ENCODE results near the gene SOS1. TPM values are rescaled to one million over a fixed set of nuclear protein-coding genes. Genes with fewer than 3 reads are reported as not detected.

SOS1 gene
- total and polyA plus RNA-seq, 2 donors (not counting 1 experiment from before 2014, with no cell fraction given): 24.9 to 27.6 TPM

DNA sequence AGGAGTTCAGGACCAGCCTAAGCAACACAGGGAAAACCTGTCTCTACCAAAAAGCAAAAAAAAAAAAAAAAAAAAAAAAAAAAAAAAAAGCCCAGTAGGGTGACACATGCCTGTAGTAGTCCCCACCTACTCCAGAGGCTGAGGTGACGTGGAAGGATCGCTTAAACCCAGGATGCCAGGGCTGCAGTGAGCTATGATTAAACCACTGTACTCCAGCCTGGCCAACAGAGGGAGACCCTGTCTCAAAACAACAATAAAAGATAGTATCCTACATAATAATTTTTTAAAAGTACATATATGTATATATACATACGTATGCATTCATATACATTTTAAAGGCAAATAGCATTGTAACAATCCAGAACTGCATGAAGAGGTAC is 51.7 kb downstream of the SOS1 start:
- Histone ChIP-seq H3K27ac (ENCODE audit: insufficient read depth, low read length) (no peak overlapping the region), H3K4me3 (replicated peaks in 1 of 4; ENCODE audit: control extremely low read depth in 1 of 4, insufficient read depth in 1 of 4, low read depth in 3 of 4, low read length in 4 of 4) (no peak overlapping the region), H3K79me2 (ENCODE audit: control insufficient read depth, insufficient read depth, low read length) (peaks cover 2% of the 10 kb centered on the region), H3K4me1 (ENCODE audit: control insufficient read depth, extremely low read depth, insufficient read depth, low read length) (no peaks in the 10 kb centered on the region), H2AFZ (ENCODE audit: low read length) (no peak overlapping the region), H3K9me3 (ENCODE audit: control insufficient read depth, insufficient read depth, low read depth, low read length) (no peaks in the 10 kb centered on the region), H3K36me3 (ENCODE audit: control insufficient read depth, insufficient read depth, low read length) (no peaks in the 10 kb centered on the region), H3K4me2 (ENCODE audit: extremely low read depth, insufficient read depth, low read length) (no peak overlapping the region), H3K9ac (ENCODE audit: insufficient read depth, low read length) (no peak overlapping the region), H3K27me3 (ENCODE audit: control insufficient read depth, insufficient read depth, low read length) (no peaks in the 10 kb centered on the region), H4K20me1 (ENCODE audit: control insufficient read depth, extremely low read depth, insufficient read depth, low read length) (no peaks in the 10 kb centered on the region)
- peak in 1 of 2 donors; percentile 53 for DNase-seq (ENCODE audit: low read depth in 2 of 2)
- TF ChIP-seq EZH2 (IDR thresholded peaks at IDR 0.05; ENCODE audit: low read length, missing control alignments): no peak
- TF ChIP-seq CTCF (conservative IDR thresholded peaks at IDR 0.05 in 1 of 2, IDR thresholded peaks at IDR 0.05 in 1 of 2; ENCODE audit: low read depth in 1 of 2, low read length in 2 of 2): peak in 1 of 2 donors; percentile 21

DNA sequence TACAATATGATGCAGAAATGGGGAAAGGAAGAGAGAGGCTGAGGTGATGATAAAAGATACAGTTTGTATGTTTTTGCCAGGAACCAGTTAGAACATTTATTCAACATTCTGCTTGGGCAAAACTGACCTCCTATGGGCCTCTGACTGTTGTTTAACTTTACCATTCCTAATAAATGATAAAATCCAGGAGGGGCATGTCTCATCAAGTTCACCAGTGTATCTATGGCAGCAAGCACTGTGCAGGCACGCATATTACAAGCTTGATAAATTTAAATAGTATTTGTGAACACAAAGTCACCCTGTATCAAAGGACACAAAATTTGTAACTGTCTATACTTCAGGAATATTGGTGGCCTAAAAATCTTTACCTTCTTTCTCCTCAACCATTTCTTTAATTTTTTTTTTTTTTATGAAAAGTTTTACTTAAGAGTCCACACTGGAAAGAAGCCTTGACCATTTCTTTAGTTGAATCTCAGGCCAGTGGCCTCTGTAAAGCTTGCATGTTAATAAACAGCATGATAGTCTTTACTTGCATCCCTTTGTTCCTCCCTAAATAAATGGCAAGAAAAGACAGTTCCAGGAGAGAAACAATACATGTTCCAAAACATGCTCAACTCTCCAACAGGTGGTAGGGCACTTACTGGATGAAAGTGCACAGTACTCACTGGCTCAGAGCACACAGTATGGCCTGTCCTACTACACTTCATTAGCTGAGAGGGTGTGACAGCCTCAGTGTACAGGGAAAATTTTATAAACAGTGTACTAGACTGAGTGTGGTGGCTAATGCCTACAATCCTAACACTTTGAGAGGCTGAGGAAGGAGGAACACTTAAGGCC is 52.3 kb downstream of the SOS1 start:
- Histone ChIP-seq H2AFZ (ENCODE audit: low read length) (no peak overlapping the region), H3K4me1 (ENCODE audit: control insufficient read depth, extremely low read depth, insufficient read depth, low read length) (no peaks in the 10 kb centered on the region), H3K4me2 (ENCODE audit: extremely low read depth, insufficient read depth, low read length) (no peak overlapping the region), H3K9ac (ENCODE audit: insufficient read depth, low read length) (no peak overlapping the region), H3K27ac (ENCODE audit: insufficient read depth, low read length) (no peak overlapping the region), H3K36me3 (ENCODE audit: control insufficient read depth, insufficient read depth, low read length) (no peaks in the 10 kb centered on the region), H3K4me3 (replicated peaks in 1 of 4; ENCODE audit: control extremely low read depth in 1 of 4, insufficient read depth in 1 of 4, low read depth in 3 of 4, low read length in 4 of 4) (no peak overlapping the region), H4K20me1 (ENCODE audit: control insufficient read depth, extremely low read depth, insufficient read depth, low read length) (peaks cover 2% of the 10 kb centered on the region), H3K27me3 (ENCODE audit: control insufficient read depth, insufficient read depth, low read length) (no peaks in the 10 kb centered on the region), H3K79me2 (ENCODE audit: control insufficient read depth, insufficient read depth, low read length) (peaks cover 2% of the 10 kb centered on the region), H3K9me3 (ENCODE audit: control insufficient read depth, insufficient read depth, low read depth, low read length) (no peaks in the 10 kb centered on the region)
- DNase-seq (ENCODE audit: low read depth in 2 of 2): peak in 1 of 2 donors; percentile 15
- TF ChIP-seq CTCF (conservative IDR thresholded peaks at IDR 0.05 in 1 of 2, IDR thresholded peaks at IDR 0.05 in 1 of 2; ENCODE audit: low read depth in 1 of 2, low read length in 2 of 2) (peak in 1 of 2 donors; percentile 1), EZH2 (IDR thresholded peaks at IDR 0.05; ENCODE audit: low read length, missing control alignments) (no peak)

- TF ChIP-seq EZH2 (IDR thresholded peaks at IDR 0.05; ENCODE audit: low read length, missing control alignments) (no peak), CTCF (conservative IDR thresholded peaks at IDR 0.05 in 1 of 2, IDR thresholded peaks at IDR 0.05 in 1 of 2; ENCODE audit: low read depth in 1 of 2, low read length in 2 of 2) (no peak)
- peaks cover 2% of the 10 kb centered on the region for H4K20me1 ChIP-seq (ENCODE audit: control insufficient read depth, extremely low read depth, insufficient read depth, low read length)
- H3K4me2 ChIP-seq (ENCODE audit: extremely low read depth, insufficient read depth, low read length): no peak overlapping the region
- DNase-seq (ENCODE audit: low read depth in 2 of 2): no peak
- H3K27me3 ChIP-seq (ENCODE audit: control insufficient read depth, insufficient read depth, low read length): no peaks in the 10 kb centered on the region
- no peak overlapping the region for H3K4me3 ChIP-seq (replicated peaks in 1 of 4; ENCODE audit: control extremely low read depth in 1 of 4, insufficient read depth in 1 of 4, low read depth in 3 of 4, low read length in 4 of 4)
- H3K27ac ChIP-seq (ENCODE audit: insufficient read depth, low read length): no peak overlapping the region
- no peaks in the 10 kb centered on the region for H3K9me3 ChIP-seq (ENCODE audit: control insufficient read depth, insufficient read depth, low read depth, low read length)
- no peak overlapping the region for H3K9ac ChIP-seq (ENCODE audit: insufficient read depth, low read length)
- peaks cover 2% of the 10 kb centered on the region for H3K79me2 ChIP-seq (ENCODE audit: control insufficient read depth, insufficient read depth, low read length)
- peaks cover 2% of the 10 kb centered on the region for H3K36me3 ChIP-seq (ENCODE audit: control insufficient read depth, insufficient read depth, low read length)
- no peak overlapping the region for H2AFZ ChIP-seq (ENCODE audit: low read length)
- no peaks in the 10 kb centered on the region for H3K4me1 ChIP-seq (ENCODE audit: control insufficient read depth, extremely low read depth, insufficient read depth, low read length)
These were observed 55.2 kb downstream of the SOS1 start for GRCh38 chr2:39065616-39066015.

Data from fibroblast of lung (primary cell).